Peyer's patch (tissue), 4 donors: ENCODE data around the gene SYS1.
A peak's percentile ranks its signal among the peaks of the same experiment; 100 is the strongest.

Experiments
- POLR2A ChIP-seq, 2 donors: fragments of 450-650 bp; IDR thresholded peaks; one replicate each; pipeline ENCODE4 v1.5.1; 2017; ENCODE audit warnings: antibody characterized with exemption in 2 of 2, mild to moderate bottlenecking in 2 of 2, moderate library complexity in 2 of 2
- TF ChIP-seq, protein P1 (sequence below), 6 experiments: fragments of 450-650 bp in 4 of 6; fragments of 200-600 bp in 2 of 6; sonication (generic) in 1 of 6; IDR thresholded peaks; one replicate each; pipeline ENCODE4 v1.5.1; 2017 to 2019; ENCODE audit warnings: antibody characterized with exemption in 6 of 6, mild to moderate bottlenecking in 3 of 6, moderate library complexity in 1 of 6

DNA sequence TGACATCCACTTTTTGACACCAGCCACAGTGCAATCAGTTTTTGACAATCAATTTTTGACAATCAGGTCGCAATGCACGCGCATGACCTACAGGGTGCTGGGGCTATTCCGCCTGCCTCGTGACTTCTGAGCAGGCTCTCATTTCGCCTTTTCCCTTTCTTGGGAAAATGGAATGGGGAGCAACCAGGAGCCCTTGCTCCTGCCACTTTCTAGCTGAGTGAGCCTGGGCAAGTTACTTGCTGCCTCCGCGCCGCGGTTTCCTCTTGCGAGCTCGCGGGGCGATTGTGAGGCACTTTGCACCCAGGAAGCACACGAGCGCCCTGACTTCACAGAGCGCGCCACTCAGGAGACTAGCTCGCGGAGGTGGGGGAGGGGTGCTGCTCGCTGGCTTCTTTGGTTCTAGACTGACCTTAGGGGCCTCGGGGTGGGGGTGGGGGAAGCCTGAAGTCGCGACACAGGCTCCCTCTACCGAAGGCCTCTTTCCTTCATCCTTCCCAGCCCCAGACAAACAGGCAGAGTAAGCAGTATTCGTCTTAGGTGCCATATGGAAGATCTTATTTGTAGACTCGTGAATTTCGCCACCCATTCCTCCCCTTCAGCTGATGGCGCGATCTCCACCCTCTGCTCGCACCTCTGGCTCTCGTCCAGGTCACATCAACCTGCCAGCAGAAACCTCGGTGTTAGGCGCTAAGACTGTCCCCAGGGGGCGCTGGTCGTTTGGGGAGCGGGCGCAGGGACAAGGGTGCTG lies 10.6 kb downstream of the SYS1 start:
- TF ChIP-seq, protein P1, sequence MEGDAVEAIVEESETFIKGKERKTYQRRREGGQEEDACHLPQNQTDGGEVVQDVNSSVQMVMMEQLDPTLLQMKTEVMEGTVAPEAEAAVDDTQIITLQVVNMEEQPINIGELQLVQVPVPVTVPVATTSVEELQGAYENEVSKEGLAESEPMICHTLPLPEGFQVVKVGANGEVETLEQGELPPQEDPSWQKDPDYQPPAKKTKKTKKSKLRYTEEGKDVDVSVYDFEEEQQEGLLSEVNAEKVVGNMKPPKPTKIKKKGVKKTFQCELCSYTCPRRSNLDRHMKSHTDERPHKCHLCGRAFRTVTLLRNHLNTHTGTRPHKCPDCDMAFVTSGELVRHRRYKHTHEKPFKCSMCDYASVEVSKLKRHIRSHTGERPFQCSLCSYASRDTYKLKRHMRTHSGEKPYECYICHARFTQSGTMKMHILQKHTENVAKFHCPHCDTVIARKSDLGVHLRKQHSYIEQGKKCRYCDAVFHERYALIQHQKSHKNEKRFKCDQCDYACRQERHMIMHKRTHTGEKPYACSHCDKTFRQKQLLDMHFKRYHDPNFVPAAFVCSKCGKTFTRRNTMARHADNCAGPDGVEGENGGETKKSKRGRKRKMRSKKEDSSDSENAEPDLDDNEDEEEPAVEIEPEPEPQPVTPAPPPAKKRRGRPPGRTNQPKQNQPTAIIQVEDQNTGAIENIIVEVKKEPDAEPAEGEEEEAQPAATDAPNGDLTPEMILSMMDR (IDR thresholded peaks at IDR 0.05): peak; percentile 80 to 97 (median 94)
- TF ChIP-seq POLR2A (IDR thresholded peaks at IDR 0.05): peak in 1 of 2 donors; percentile 25
